Spleen (tissue), 11 donors: ENCODE data around the gene SLC28A2. TPM values are rescaled to one million over a fixed set of nuclear protein-coding genes. Genes with fewer than 3 reads are reported as not detected.
A peak's percentile ranks its signal among the peaks of the same experiment; 100 is the strongest.
"Not testable (repeated sequence)": the region's sequence is repeated elsewhere in the genome, so short reads cannot be mapped to it uniquely, and the experiment has no call there.

Experiments used
- DNase-seq: peaks from one replicate; pipeline ENCODE4 v3.0.0-alpha.2; 2020
- H3K27ac ChIP-seq, 8 donors: fragments of 200-600 bp; sonication (generic) in 7 of 8; 1 replicate in 4 of 8; 2 replicates in 4 of 8; pipeline versions ENCODE4 v1.5.0 to v1.8.0; 2016 to 2021; ENCODE audit warnings: inconsistent platforms in 4 of 8, mild to moderate bottlenecking in 4 of 8, moderate library complexity in 1 of 8
- H3K27me3 ChIP-seq, 7 donors: fragments of 200-600 bp; sonication (generic) in 6 of 7; replicated peaks in 1 of 7; 1 replicate in 4 of 7; 2 replicates in 3 of 7; pipeline versions ENCODE4 v1.5.0 to v1.8.0; 2016 to 2021; ENCODE audit warnings: inconsistent platforms in 3 of 7, mild to moderate bottlenecking in 1 of 7
- H3K36me3 ChIP-seq, 6 donors: fragments of 200-600 bp; sonication (generic) in 5 of 6; 1 replicate in 4 of 6; 2 replicates in 2 of 6; pipeline versions ENCODE4 v1.5.0 to v1.8.0; 2016 to 2021; ENCODE audit warnings: inconsistent platforms in 2 of 6
- H3K4me1 ChIP-seq, 6 donors: fragments of 200-600 bp; sonication (generic) in 5 of 6; 1 replicate in 3 of 6; 2 replicates in 3 of 6; pipeline versions ENCODE4 v1.5.0 to v1.8.0; 2016 to 2021; ENCODE audit warnings: inconsistent platforms in 3 of 6
- H3K4me3 ChIP-seq, 8 donors: fragments of 200-600 bp; sonication (generic) in 7 of 8; 1 replicate in 4 of 8; 2 replicates in 4 of 8; pipeline versions ENCODE4 v1.5.0 to v1.8.0; 2016 to 2021; ENCODE audit warnings: inconsistent platforms in 4 of 8, mild to moderate bottlenecking in 4 of 8, moderate library complexity in 2 of 8
- H3K9me3 ChIP-seq, 8 donors: fragments of 200-600 bp; sonication (generic) in 7 of 8; 1 replicate in 4 of 8; 2 replicates in 4 of 8; pipeline versions ENCODE4 v1.5.0 to v1.8.0; 2016 to 2021; ENCODE audit warnings: inconsistent platforms in 4 of 8
- CTCF ChIP-seq, 11 experiments: fragments of 200-600 bp in 7 of 11; fragments of 450-650 bp in 4 of 11; sonication (generic) in 4 of 11; IDR thresholded peaks in 8 of 11; conservative IDR thresholded peaks in 3 of 11; 1 replicate in 7 of 11; 2 replicates in 4 of 11; pipeline versions ENCODE4 v1.4.0 to v1.8.0; 2016 to 2021; ENCODE audit warnings: antibody characterized with exemption in 11 of 11, inconsistent platforms in 4 of 11, mild to moderate bottlenecking in 1 of 11
- POLR2A ChIP-seq, 3 donors: fragments of 450-650 bp; IDR thresholded peaks; one replicate each; pipeline ENCODE4 v1.5.1; 2017; ENCODE audit warnings: antibody characterized with exemption in 3 of 3, mild to moderate bottlenecking in 1 of 3
- POLR2AphosphoS5 ChIP-seq, 3 donors: sonication (generic); formaldehyde crosslinking; IDR thresholded peaks; one replicate each; pipeline ENCODE4 v1.5.1; 2017; ENCODE audit warnings: antibody characterized with exemption in 3 of 3
- WGBS, 5 donors: extraction: QIAGEN DNeasy Blood & Tissue Kit in 3 of 5; methylation state at CpG; one replicate each; pipeline versions ENCODE4 v1.1.5 to v1.1.7; 2013 to 2018; 5-methylcytosine and 5-hydroxymethylcytosine counted together
- intact Hi-C: fragments of 100-400 bp; cut with DNase I; formaldehyde crosslinking; loops from one replicate; pipeline ENCODE4 v1.15.0; 2023; ENCODE audit warnings: low total_unique reads
- polyA plus RNA-seq, 3 donors: library from polyadenylated mRNA; stranded (reverse); fragments of 200-250 nt; gene quantifications; one replicate each; pipeline ENCODE4 v1.2.1, GENCODE V29; 2013
- total RNA-seq, 7 donors: library from RNA; depleted of rRNA in 3 of 7; stranded (reverse); fragments of >200 nt in 3 of 7; fragmentation: NEBNext Ultra II Directional in 4 of 7; extraction: Animal tissue kit (Norgen Biotek cat#: 25700) in 4 of 7; gene quantifications; one replicate each; pipeline versions ENCODE4 v1.1.0 to v1.2.1, GENCODE V29; 2016 to 2021
- donor health status: healthy with polysubstance abuse.
- donor health status: DM: no; HTN: no; CAD: no; lungs with moderate emphysema.
- donor health status: DM: no; HTN: no; CAD: no.
- donor health status: Bipolar disorder and iron deficiency.
- donor health status: healthy.
- donor health status: DM: no; HTN: no; CAD: no.
- donor health status: DM: yes; HTN: yes; CAD: no.

SLC28A2 gene
- total and polyA plus RNA-seq, 10 donors = not detected

GRCh38 chr15:45304711-45305110 is 52.7 kb downstream of the SLC28A2 start:
- Histone ChIP-seq H3K27me3 (peaks cover 0 to 25% (median 0%) of the 10 kb centered on the region in 7 donors), H3K36me3 (no peaks in the 10 kb centered on the region), H3K9me3 (peaks cover 0 to 11% (median 0%) of the 10 kb centered on the region in 8 donors), H3K4me1 (peaks cover 0 to 12% (median 8%) of the 10 kb centered on the region in 6 donors), H3K27ac (no peak overlapping the region), H3K4me3 (no peak overlapping the region)
- no peak for DNase-seq
- TF ChIP-seq POLR2AphosphoS5 (IDR thresholded peaks at IDR 0.05) = no peak
- TF ChIP-seq POLR2A (IDR thresholded peaks at IDR 0.05) = no peak
- no peak for TF ChIP-seq CTCF (IDR thresholded peaks at IDR 0.05 in 8 of 11, conservative IDR thresholded peaks at IDR 0.05 in 3 of 11)
- WGBS, 5 donors = 78 to 91% (median 82%) methylated on average over 3 of the region's 3 CpGs
- intact Hi-C loops = loop anchor here (5.0 kb wide), 1 partner anchor 93 kb away; no protein-coding TSS in a partner anchor

GRCh38 chr15:45306105-45306504 is 54.1 kb downstream of the SLC28A2 start:
- Histone ChIP-seq H3K9me3 (peaks cover 0 to 11% (median 0%) of the 10 kb centered on the region in 8 donors), H3K27ac (no peak overlapping the region), H3K4me1 (peaks cover 0 to 12% (median 8%) of the 10 kb centered on the region in 6 donors), H3K36me3 (no peaks in the 10 kb centered on the region), H3K27me3 (peaks cover 0 to 25% (median 0%) of the 10 kb centered on the region in 7 donors), H3K4me3 (no peak overlapping the region)
- 65 to 75% (median 72%) methylated on average over 4 of the region's 4 CpGs for WGBS, 5 donors
- DNase-seq = no peak
- no peak for TF ChIP-seq POLR2AphosphoS5 (IDR thresholded peaks at IDR 0.05)
- no peak for TF ChIP-seq CTCF (IDR thresholded peaks at IDR 0.05 in 8 of 11, conservative IDR thresholded peaks at IDR 0.05 in 3 of 11)
- TF ChIP-seq POLR2A (IDR thresholded peaks at IDR 0.05) = no peak
- intact Hi-C loops = loop anchor here (5.0 kb wide), 1 partner anchor 91 kb away; no protein-coding TSS in a partner anchor

- 30 to 43% (median 38%) methylated on average over 5 of the region's 5 CpGs for WGBS, 5 donors
- Histone ChIP-seq H3K4me3 (peak overlapping the region in 1 of 8 donors; percentile 41), H3K36me3 (no peaks in the 10 kb centered on the region), H3K27me3 (peaks cover 0 to 25% (median 0%) of the 10 kb centered on the region in 7 donors), H3K4me1 (peaks cover 0 to 12% (median 8%) of the 10 kb centered on the region in 6 donors), H3K9me3 (peaks cover 0 to 11% (median 0%) of the 10 kb centered on the region in 8 donors), H3K27ac (peak overlapping the region in 1 of 8 donors; percentile 2)
- peak in 8 of 11 experiments; percentile 40 to 68 (median 59) for TF ChIP-seq CTCF (IDR thresholded peaks at IDR 0.05 in 8 of 11, conservative IDR thresholded peaks at IDR 0.05 in 3 of 11)
- no peak for TF ChIP-seq POLR2A (IDR thresholded peaks at IDR 0.05)
- TF ChIP-seq POLR2AphosphoS5 (IDR thresholded peaks at IDR 0.05) = no peak
- DNase-seq = no peak
- intact Hi-C loops = loop anchor here (5.0 kb wide), 1 partner anchor 90 kb away; no protein-coding TSS in a partner anchor
Observed at GRCh38 chr15:45307230-45307924, 55.3 kb downstream of the SLC28A2 start.

- H3K27ac ChIP-seq, intact Hi-C loops, DNase-seq, H3K36me3 ChIP-seq, H3K27me3 ChIP-seq, H3K9me3 ChIP-seq, H3K4me3 ChIP-seq, H3K4me1 ChIP-seq: not testable (repeated sequence)
- 89 to 93% (median 90%) methylated on average over 8 to 31 of the region's 31 CpGs for WGBS, 5 donors
Observed at GRCh38 chr15:45314117-45314516, 62.1 kb downstream of the SLC28A2 start.
